ENCODE measurements around the gene RBM23. TPM values are rescaled to one million over a fixed set of nuclear protein-coding genes. Genes with fewer than 3 reads are reported as not detected.

Gene RBM23
- polyA plus RNA-seq, 1 donor: 81.9 TPM

GRCh38 chr14:22887990-22888378 is 31.0 kb downstream of the RBM23 start:
- H3K4me3 ChIP-seq (ENCODE audit: low read length): no peak overlapping the region
- H3K27me3 ChIP-seq (ENCODE audit: control insufficient read depth, insufficient read depth, low read length): no peaks in the 10 kb centered on the region
- H3K4me1 ChIP-seq (ENCODE audit: control insufficient read depth, insufficient read depth, low read length): peaks cover 23% of the 10 kb centered on the region
- no CpG with 5 or more reads among the region's 5 CpGs for WGBS (ENCODE audit: insufficient coverage, low lambda C conversion rate)
- peaks cover 3% of the 10 kb centered on the region for H3K9me3 ChIP-seq (ENCODE audit: control insufficient read depth, low read depth, low read length)
- peak in 1 of 2 donors; percentile 26 for DNase-seq
- no peak overlapping the region for H3K27ac ChIP-seq (ENCODE audit: low read length)
- no peaks in the 10 kb centered on the region for H3K36me3 ChIP-seq (ENCODE audit: control insufficient read depth, insufficient read depth, low read length)

- peak; percentile 77 to 87 for DNase-seq
- WGBS (ENCODE audit: insufficient coverage, low lambda C conversion rate): no CpG with 5 or more reads among the region's 11 CpGs
- Histone ChIP-seq H3K36me3 (ENCODE audit: control insufficient read depth, insufficient read depth, low read length) (no peaks in the 10 kb centered on the region), H3K27me3 (ENCODE audit: control insufficient read depth, insufficient read depth, low read length) (peaks cover under 1% of the 10 kb centered on the region), H3K9me3 (ENCODE audit: control insufficient read depth, low read depth, low read length) (peaks cover 3% of the 10 kb centered on the region), H3K27ac (ENCODE audit: low read length) (peak overlapping the region; percentile 55), H3K4me1 (ENCODE audit: control insufficient read depth, insufficient read depth, low read length) (peaks cover 27% of the 10 kb centered on the region), H3K4me3 (ENCODE audit: low read length) (peak overlapping the region; percentile 63)
Observed at GRCh38 chr14:22887260-22887989, 31.5 kb downstream of the RBM23 start.

- WGBS (ENCODE audit: insufficient coverage, low lambda C conversion rate): no CpG with 5 or more reads among the region's 77 CpGs
- DNase-seq: peak in 1 of 2 donors; percentile 73
- peaks cover 3% of the 10 kb centered on the region for H3K9me3 ChIP-seq (ENCODE audit: control insufficient read depth, low read depth, low read length)
- peaks cover 30% of the 10 kb centered on the region for H3K4me1 ChIP-seq (ENCODE audit: control insufficient read depth, insufficient read depth, low read length)
- peaks cover 2% of the 10 kb centered on the region for H3K27me3 ChIP-seq (ENCODE audit: control insufficient read depth, insufficient read depth, low read length)
- peak overlapping the region; percentile 63 for H3K4me3 ChIP-seq (ENCODE audit: low read length)
- peak overlapping the region; percentile 89 for H3K27ac ChIP-seq (ENCODE audit: low read length)
- H3K36me3 ChIP-seq (ENCODE audit: control insufficient read depth, insufficient read depth, low read length): no peaks in the 10 kb centered on the region
Observed at GRCh38 chr14:22886500-22887259, 32.3 kb downstream of the RBM23 start.

DNA sequence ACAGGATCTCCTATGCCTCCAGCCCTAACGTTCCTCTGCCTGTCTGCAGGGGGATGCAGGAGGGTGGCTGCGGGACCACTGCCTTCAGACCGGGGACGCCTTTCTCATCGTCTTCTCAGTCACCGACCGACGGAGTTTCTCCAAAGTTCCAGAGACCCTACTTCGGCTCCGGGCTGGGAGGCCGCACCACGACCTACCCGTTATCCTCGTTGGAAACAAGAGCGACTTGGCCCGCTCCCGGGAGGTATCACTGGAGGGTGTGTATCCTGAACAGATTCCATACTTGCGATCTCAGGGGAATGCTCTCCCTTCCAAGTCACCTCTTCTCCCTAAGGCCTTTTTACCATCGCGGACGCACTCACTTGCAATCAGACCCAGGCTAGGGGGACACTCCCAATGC is 33.0 kb downstream of the RBM23 start:
- no peaks in the 10 kb centered on the region for H3K36me3 ChIP-seq (ENCODE audit: control insufficient read depth, insufficient read depth, low read length)
- WGBS (ENCODE audit: insufficient coverage, low lambda C conversion rate): no CpG with 5 or more reads among the region's 21 CpGs
- H3K27ac ChIP-seq (ENCODE audit: low read length): peak overlapping the region; percentile 89
- DNase-seq: no peak
- peaks cover 3% of the 10 kb centered on the region for H3K9me3 ChIP-seq (ENCODE audit: control insufficient read depth, low read depth, low read length)
- H3K27me3 ChIP-seq (ENCODE audit: control insufficient read depth, insufficient read depth, low read length): peaks cover 2% of the 10 kb centered on the region
- H3K4me3 ChIP-seq (ENCODE audit: low read length): peak overlapping the region; percentile 63
- H3K4me1 ChIP-seq (ENCODE audit: control insufficient read depth, insufficient read depth, low read length): peaks cover 30% of the 10 kb centered on the region

GRCh38 chr14:22884738-22885523 is 34.0 kb downstream of the RBM23 start:
- DNase-seq: peak; percentile 93 to 98
- H3K4me1 ChIP-seq (ENCODE audit: control insufficient read depth, insufficient read depth, low read length): peaks cover 30% of the 10 kb centered on the region
- no CpG with 5 or more reads among the region's 11 CpGs for WGBS (ENCODE audit: insufficient coverage, low lambda C conversion rate)
- H3K9me3 ChIP-seq (ENCODE audit: control insufficient read depth, low read depth, low read length): peaks cover 3% of the 10 kb centered on the region
- H3K27me3 ChIP-seq (ENCODE audit: control insufficient read depth, insufficient read depth, low read length): peaks cover 2% of the 10 kb centered on the region
- H3K4me3 ChIP-seq (ENCODE audit: low read length): no peak overlapping the region
- peak overlapping the region; percentile 89 for H3K27ac ChIP-seq (ENCODE audit: low read length)
- H3K36me3 ChIP-seq (ENCODE audit: control insufficient read depth, insufficient read depth, low read length): no peaks in the 10 kb centered on the region

GRCh38 chr14:22884076-22884737 is 34.7 kb downstream of the RBM23 start:
- H3K4me1 ChIP-seq (ENCODE audit: control insufficient read depth, insufficient read depth, low read length): peaks cover 30% of the 10 kb centered on the region
- no CpG with 5 or more reads among the region's 7 CpGs for WGBS (ENCODE audit: insufficient coverage, low lambda C conversion rate)
- no peak for DNase-seq
- peaks cover 3% of the 10 kb centered on the region for H3K9me3 ChIP-seq (ENCODE audit: control insufficient read depth, low read depth, low read length)
- peak overlapping the region; percentile 69 for H3K27ac ChIP-seq (ENCODE audit: low read length)
- H3K36me3 ChIP-seq (ENCODE audit: control insufficient read depth, insufficient read depth, low read length): peaks cover 2% of the 10 kb centered on the region
- H3K27me3 ChIP-seq (ENCODE audit: control insufficient read depth, insufficient read depth, low read length): peaks cover 2% of the 10 kb centered on the region
- H3K4me3 ChIP-seq (ENCODE audit: low read length): no peak overlapping the region

- peaks cover 3% of the 10 kb centered on the region for H3K9me3 ChIP-seq (ENCODE audit: control insufficient read depth, low read depth, low read length)
- no peak within 1 kb of the TSS for H3K27ac ChIP-seq (ENCODE audit: low read length)
- H3K27me3 ChIP-seq (ENCODE audit: control insufficient read depth, insufficient read depth, low read length): peaks cover 2% of the 10 kb centered on the region
- H3K36me3 ChIP-seq (ENCODE audit: control insufficient read depth, insufficient read depth, low read length): peaks cover 10% of the 10 kb centered on the region
- H3K4me3 ChIP-seq (ENCODE audit: low read length): no peak within 1 kb of the TSS
- H3K4me1 ChIP-seq (ENCODE audit: control insufficient read depth, insufficient read depth, low read length): peaks cover 30% of the 10 kb centered on the region
- DNase-seq: peak in 1 of 2 donors; percentile 37
- no CpG with 5 or more reads among the region's 15 CpGs for WGBS (ENCODE audit: insufficient coverage, low lambda C conversion rate)
Observed at GRCh38 chr14:22883173-22883976, 35.6 kb downstream of the RBM23 start, which contains the start of gene REM2. REM2 (plus strand) TSS chr14:22883222; CDS start chr14:22883288, 66 bp downstream.

GRCh38 chr14:22882529-22883172 is 36.3 kb downstream of the RBM23 start:
- peak in 1 of 2 donors; percentile 72 for DNase-seq
- Histone ChIP-seq H3K27me3 (ENCODE audit: control insufficient read depth, insufficient read depth, low read length) (peaks cover 2% of the 10 kb centered on the region), H3K36me3 (ENCODE audit: control insufficient read depth, insufficient read depth, low read length) (peaks cover 18% of the 10 kb centered on the region), H3K9me3 (ENCODE audit: control insufficient read depth, low read depth, low read length) (peaks cover 3% of the 10 kb centered on the region), H3K4me1 (ENCODE audit: control insufficient read depth, insufficient read depth, low read length) (peaks cover 30% of the 10 kb centered on the region), H3K4me3 (ENCODE audit: low read length) (no peak overlapping the region), H3K27ac (ENCODE audit: low read length) (no peak overlapping the region)
- WGBS (ENCODE audit: insufficient coverage, low lambda C conversion rate): no CpG with 5 or more reads among the region's 6 CpGs

DNA sequence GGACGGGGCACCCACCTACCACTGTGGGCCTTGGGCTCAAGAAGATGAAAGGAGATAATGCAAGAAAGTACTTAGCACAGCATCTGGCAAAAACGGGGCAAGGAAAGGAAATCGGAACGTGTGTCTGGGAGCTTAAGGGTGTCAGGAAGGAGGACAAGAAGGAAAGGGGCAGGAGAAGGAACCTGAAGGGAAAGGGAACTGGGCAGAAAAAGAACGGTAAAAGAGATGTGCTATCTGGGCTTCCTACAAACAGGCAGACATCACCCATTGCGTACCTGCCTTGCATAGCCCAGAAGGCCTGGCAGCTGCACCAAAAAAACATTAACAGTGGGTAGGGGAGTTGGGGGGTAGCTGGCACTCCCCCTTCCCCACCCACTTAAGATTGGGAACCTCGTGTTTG is 36.9 kb downstream of the RBM23 start:
- Histone ChIP-seq H3K9me3 (ENCODE audit: control insufficient read depth, low read depth, low read length) (peaks cover 3% of the 10 kb centered on the region), H3K27ac (ENCODE audit: low read length) (no peak overlapping the region), H3K4me1 (ENCODE audit: control insufficient read depth, insufficient read depth, low read length) (peaks cover 30% of the 10 kb centered on the region), H3K36me3 (ENCODE audit: control insufficient read depth, insufficient read depth, low read length) (peaks cover 23% of the 10 kb centered on the region), H3K27me3 (ENCODE audit: control insufficient read depth, insufficient read depth, low read length) (peaks cover 2% of the 10 kb centered on the region), H3K4me3 (ENCODE audit: low read length) (no peak overlapping the region)
- 44% methylated on average over 3 of the region's 7 CpGs for WGBS (ENCODE audit: insufficient coverage, low lambda C conversion rate)
- no peak for DNase-seq

Measured in large intestine (tissue), 3 donors.